Measurements from ENCODE around the gene EMP1. TPM values are rescaled to one million over a fixed set of nuclear protein-coding genes. Genes with fewer than 3 reads are reported as not detected.

The EMP1 gene
- total RNA-seq, 4 donors from 2014 or later = 43.2 to 837 (median 738) TPM

DNA sequence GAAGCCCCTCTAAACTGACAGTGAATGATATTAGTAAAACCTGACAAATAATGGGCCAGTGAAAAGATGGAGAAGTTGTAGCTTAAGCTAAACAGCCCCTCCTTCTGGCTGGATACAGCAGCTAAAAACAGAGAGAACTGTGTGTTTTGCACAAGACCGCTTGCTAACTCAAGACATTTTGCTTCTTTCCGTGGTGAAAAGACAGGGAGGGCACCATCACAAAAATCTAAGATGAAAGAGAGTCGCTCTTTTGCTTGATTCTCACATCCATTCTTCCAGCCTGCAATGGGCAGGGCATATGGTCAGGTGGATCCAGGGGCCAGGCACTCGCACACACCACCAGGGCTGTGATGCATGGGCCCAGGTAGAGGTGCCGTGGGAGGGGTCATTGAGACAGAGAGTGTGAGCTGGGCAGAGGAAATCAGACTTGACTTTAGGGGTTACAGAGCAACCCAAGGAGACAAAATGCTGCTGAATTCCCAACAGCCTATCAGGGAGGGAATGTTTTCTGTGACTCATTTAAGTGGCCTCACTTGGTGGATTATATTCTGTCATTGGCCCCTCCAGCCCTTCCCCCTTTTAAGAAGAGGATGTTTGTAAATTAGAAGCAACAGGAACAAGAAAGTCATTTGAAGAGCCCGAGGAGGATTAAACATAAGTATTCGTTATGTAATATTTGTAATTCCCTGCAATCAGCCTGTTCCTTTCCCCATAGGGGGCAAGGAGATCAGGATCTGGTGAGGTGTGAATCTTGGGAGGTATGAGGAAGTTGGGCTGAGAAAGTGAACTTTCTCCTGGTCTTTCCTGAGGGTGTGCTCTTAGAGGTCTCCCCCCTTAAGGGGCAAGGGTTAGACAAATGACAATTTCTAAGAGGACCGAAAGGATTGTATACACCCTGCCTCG, 12.3 kb downstream of the EMP1 start:
- Histone ChIP-seq H3K36me3 (peaks cover 0 to under 1% (median 0%) of the 10 kb centered on the region in 4 donors), H3K4me3 (no peak overlapping the region), H3K27ac (peak overlapping the region in 3 of 4 donors; percentile 21 to 38 (median 33)), H3K4me1 (peaks cover 6 to 57% (median 18%) of the 10 kb centered on the region in 4 donors), H3K27me3 (no peaks in the 10 kb centered on the region), H3K9me3 (no peaks in the 10 kb centered on the region)
- in situ Hi-C loops (cut with MboI; ENCODE audit: low pct_ligation_motif_present in 1 of 4, low pct_unique_long_range_greater_than_20kb in 1 of 4, low sequenced_read_pairs in 3 of 4) (loop anchor here in 2 of 4 donors (10.0 kb wide), 2 partner anchors 104 to 184 kb away; partner anchors contain the start of gene GSG1 (in 1 of the 2)), intact Hi-C loops (cut with DNase I; ENCODE audit: low total_unique reads) (loop anchor here (2.0 kb wide), 1 partner anchor 292 kb away; no protein-coding TSS in a partner anchor)
- WGBS, 2 donors (ENCODE audit: low coverage in 1 of 2) = 50 to 58% methylated on average over 5 to 9 of the region's 9 CpGs
- DNase-seq = no peak
- TF ChIP-seq EP300 (IDR thresholded peaks at IDR 0.05; ENCODE audit: low read depth) = no peak
- TF ChIP-seq, protein P1, sequence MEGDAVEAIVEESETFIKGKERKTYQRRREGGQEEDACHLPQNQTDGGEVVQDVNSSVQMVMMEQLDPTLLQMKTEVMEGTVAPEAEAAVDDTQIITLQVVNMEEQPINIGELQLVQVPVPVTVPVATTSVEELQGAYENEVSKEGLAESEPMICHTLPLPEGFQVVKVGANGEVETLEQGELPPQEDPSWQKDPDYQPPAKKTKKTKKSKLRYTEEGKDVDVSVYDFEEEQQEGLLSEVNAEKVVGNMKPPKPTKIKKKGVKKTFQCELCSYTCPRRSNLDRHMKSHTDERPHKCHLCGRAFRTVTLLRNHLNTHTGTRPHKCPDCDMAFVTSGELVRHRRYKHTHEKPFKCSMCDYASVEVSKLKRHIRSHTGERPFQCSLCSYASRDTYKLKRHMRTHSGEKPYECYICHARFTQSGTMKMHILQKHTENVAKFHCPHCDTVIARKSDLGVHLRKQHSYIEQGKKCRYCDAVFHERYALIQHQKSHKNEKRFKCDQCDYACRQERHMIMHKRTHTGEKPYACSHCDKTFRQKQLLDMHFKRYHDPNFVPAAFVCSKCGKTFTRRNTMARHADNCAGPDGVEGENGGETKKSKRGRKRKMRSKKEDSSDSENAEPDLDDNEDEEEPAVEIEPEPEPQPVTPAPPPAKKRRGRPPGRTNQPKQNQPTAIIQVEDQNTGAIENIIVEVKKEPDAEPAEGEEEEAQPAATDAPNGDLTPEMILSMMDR (IDR thresholded peaks at IDR 0.05) = peak; percentile 32 to 44 (median 38)
- TF ChIP-seq POLR2AphosphoS5 (IDR thresholded peaks at IDR 0.05) = peak in 1 of 3 donors; percentile 22

DNA sequence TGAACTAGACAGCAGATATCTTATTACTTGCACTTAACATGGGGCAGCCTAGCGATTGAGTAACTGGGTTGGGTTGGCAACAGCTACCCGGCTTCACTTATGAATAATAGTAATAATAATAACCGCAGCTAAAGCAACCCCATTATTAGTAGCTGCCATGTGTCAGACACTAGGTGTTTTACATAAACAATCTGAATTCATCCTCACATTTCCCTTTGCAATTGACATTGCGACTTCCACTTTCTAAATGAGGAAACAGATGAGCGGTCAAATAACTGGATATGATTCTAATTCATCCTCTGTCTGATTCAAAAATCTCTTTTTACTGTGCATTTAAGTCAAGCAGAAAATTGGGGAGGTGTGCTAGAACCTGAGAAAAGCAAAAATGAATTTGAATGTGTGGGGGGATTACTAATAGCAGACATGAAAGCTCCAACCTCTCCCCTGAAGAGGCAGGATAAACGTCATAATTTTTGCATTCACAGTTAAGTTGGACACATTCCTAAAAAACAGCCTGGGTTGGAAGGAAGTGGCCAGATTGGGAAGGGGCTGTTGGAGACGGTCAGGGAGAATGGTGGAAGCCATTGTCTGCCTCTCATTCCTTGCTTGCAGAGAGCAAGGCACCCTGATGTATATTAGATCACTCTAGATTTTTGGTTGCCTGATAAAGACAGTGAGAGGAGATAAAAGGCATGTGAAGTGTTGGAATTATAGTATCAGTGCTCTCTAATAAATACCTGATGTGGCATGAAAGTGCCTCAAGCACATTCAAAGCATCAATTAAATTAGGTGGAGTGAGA, 13.1 kb downstream of the EMP1 start:
- in situ Hi-C loops (cut with MboI; ENCODE audit: low pct_ligation_motif_present in 1 of 4, low pct_unique_long_range_greater_than_20kb in 1 of 4, low sequenced_read_pairs in 3 of 4) = loop anchor here (5.0 to 10.0 kb wide), 5 partner anchors 105 to 297 kb away; partner anchors contain the start of gene GSG1 (in 1 of the 4)
- Histone ChIP-seq H3K4me3 (no peak overlapping the region), H3K27me3 (no peaks in the 10 kb centered on the region), H3K27ac (peak overlapping the region in 2 of 4 donors; percentile 21 to 33), H3K36me3 (peaks cover 0 to 7% (median 0%) of the 10 kb centered on the region in 4 donors), H3K4me1 (peaks cover 6 to 54% (median 18%) of the 10 kb centered on the region in 4 donors), H3K9me3 (no peaks in the 10 kb centered on the region)
- 51 to 56% methylated on average over 6 to 7 of the region's 7 CpGs for WGBS, 2 donors (ENCODE audit: low coverage in 1 of 2)
- TF ChIP-seq POLR2AphosphoS5 (IDR thresholded peaks at IDR 0.05) (no peak), POLR2A (IDR thresholded peaks at IDR 0.05) (no peak), EP300 (IDR thresholded peaks at IDR 0.05; ENCODE audit: low read depth) (no peak)
- TF ChIP-seq, protein P1 (IDR thresholded peaks at IDR 0.05) = no peak
- no peak for DNase-seq
- intact Hi-C loops (cut with DNase I; ENCODE audit: low total_unique reads) = loop anchor here (2.0 to 5.0 kb wide), 2 partner anchors 107 to 293 kb away; partner anchors contain the start of gene GSG1

DNA sequence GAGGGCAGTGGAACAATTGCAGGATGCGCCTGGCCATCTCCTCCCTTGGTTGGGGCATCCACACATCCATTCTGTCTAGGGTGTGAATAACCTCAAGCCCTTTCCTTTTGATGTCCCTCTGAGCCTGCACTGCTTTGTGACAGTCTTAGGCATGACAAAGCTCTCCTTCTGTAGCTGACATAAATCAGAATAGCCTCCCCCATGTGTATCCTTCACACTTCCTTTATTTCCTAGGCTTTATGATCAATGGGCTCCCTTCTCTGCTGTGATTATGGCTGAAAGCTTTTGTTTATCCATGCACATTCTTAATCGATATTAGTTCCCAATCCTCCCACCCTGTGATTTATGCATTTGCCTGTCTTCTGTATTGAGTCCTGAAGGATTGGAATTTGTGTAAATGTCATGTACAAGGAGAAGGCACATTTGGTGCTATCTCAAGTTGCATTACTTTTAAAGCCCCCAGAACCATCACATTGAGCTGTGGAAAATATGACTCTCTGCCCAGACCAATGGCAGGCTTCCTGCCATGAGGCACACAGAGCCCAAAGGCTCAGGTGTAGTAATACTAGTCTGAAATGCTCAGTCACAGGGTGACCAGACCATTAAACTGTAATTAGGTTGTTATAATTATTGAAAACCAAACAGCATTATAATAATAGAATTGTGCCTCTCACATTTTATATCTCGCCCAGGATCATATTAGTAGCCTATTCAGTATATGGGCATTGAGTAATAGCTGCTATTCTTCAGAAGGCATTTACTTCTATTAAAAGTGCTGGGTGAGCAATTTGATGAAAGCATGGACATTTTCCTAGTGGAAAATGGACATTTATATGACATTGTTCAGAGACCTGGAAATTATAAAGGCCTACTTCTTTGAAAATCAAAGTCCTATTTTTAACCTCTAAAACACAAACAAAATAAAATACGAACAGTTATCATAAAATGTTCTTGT, 14.0 kb downstream of the EMP1 start:
- peaks cover 6 to 54% (median 18%) of the 10 kb centered on the region in 4 donors for H3K4me1 ChIP-seq
- H3K27me3 ChIP-seq = no peaks in the 10 kb centered on the region
- no peak for TF ChIP-seq POLR2AphosphoS5 (IDR thresholded peaks at IDR 0.05)
- no peak for TF ChIP-seq POLR2A (IDR thresholded peaks at IDR 0.05)
- TF ChIP-seq, protein P1 (IDR thresholded peaks at IDR 0.05) = no peak
- no peak for TF ChIP-seq EP300 (IDR thresholded peaks at IDR 0.05; ENCODE audit: low read depth)
- peaks cover 0 to 13% (median 0%) of the 10 kb centered on the region in 4 donors for H3K36me3 ChIP-seq
- H3K9me3 ChIP-seq = no peaks in the 10 kb centered on the region
- peak overlapping the region in 1 of 4 donors; percentile 5 for H3K27ac ChIP-seq
- in situ Hi-C loops (cut with MboI; ENCODE audit: low pct_ligation_motif_present in 1 of 4, low pct_unique_long_range_greater_than_20kb in 1 of 4, low sequenced_read_pairs in 3 of 4) (loop anchor here in 3 of 4 donors (5.0 to 10.0 kb wide), 4 partner anchors 113 to 298 kb away; no protein-coding TSS in a partner anchor), intact Hi-C loops (cut with DNase I; ENCODE audit: low total_unique reads) (loop anchor here (5.0 kb wide), 1 partner anchor 108 kb away; the partner anchor contains the start of gene GSG1)
- WGBS, 2 donors (ENCODE audit: low coverage in 1 of 2) = 57 to 77% methylated on average over 3 to 4 of the region's 4 CpGs
- H3K4me3 ChIP-seq = no peak overlapping the region
- DNase-seq = no peak

Data from transverse colon (tissue), 4 donors.